IMR-90 (cell line): Measurements from ENCODE around the gene DPP10. TPM values are rescaled to one million over a fixed set of nuclear protein-coding genes. Genes with fewer than 3 reads are reported as not detected.

Experiments used
- ATAC-seq: fragments of 200-7000 bp; cut with Tn5 transposase; 2 replicates; pipeline ENCODE4 v1.9.1; 2020; ENCODE audit warnings: low read depth, mild to moderate bottlenecking, moderate library complexity
- BruUV-seq: library from RNA; stranded (reverse); fragments of 400-500 nt; replicated peaks from 2 replicates; lab custom pipeline; 2021; lab: Mats Ljungman, UMichigan
- CTCF ChIA-PET: fragments of 300-600 bp; formaldehyde crosslinking; extraction: SDS; loops from one replicate; lab custom pipeline; 2021; ENCODE audit warnings: antibody characterized with exemption; lab: Yijun Ruan, JAX
- POLR2A ChIA-PET: fragments of 300-600 bp; sonication (Branson Sonifier 250); formaldehyde crosslinking; loops from one replicate; lab custom pipeline; 2022; ENCODE audit warnings: antibody characterized with exemption; ENCODE audit not compliant: unreplicated experiment; lab: Charles Lee
- DNase-seq: peaks from one replicate; pipeline ENCODE4 v3.0.0; 2013
- H2AFZ ChIP-seq: replicated peaks from 2 replicates; pipeline ENCODE3; 2013; ENCODE audit warnings: low read length, mild to moderate bottlenecking; ENCODE audit not compliant: poor library complexity
- H2AK5ac ChIP-seq: 2 replicates; pipeline ENCODE4 v1.6.1; 2013; ENCODE audit warnings: low read depth, low read length, inconsistent platforms
- H2AK9ac ChIP-seq: replicated peaks from 2 replicates; pipeline ENCODE3; 2013; ENCODE audit warnings: mild to moderate bottlenecking, low read depth, low read length, moderate library complexity; ENCODE audit not compliant: poor library complexity
- H2BK120ac ChIP-seq: 2 replicates; pipeline ENCODE4 v1.6.1; 2013; ENCODE audit warnings: low read depth, low read length, inconsistent platforms
- H2BK15ac ChIP-seq: 3 replicates; pipeline ENCODE4 v1.6.1; 2013; ENCODE audit warnings: low read depth, low read length, inconsistent platforms
- H2BK20ac ChIP-seq: 2 replicates; pipeline ENCODE4 v1.6.1; 2013; ENCODE audit warnings: low read depth, mild to moderate bottlenecking, inconsistent platforms, low read length, moderate library complexity
- H2BK5ac ChIP-seq: 2 replicates; pipeline ENCODE4 v1.6.1; 2013; ENCODE audit warnings: mild to moderate bottlenecking, low read depth, low read length, inconsistent platforms; ENCODE audit not compliant: poor library complexity, severe bottlenecking
- H3K14ac ChIP-seq: replicated peaks from 2 replicates; pipeline ENCODE4 v1.6.1; 2013; ENCODE audit warnings: low read depth, low read length, inconsistent platforms
- H3K18ac ChIP-seq: 2 replicates; pipeline ENCODE4 v1.6.1; 2013; ENCODE audit warnings: low read depth, low read length, control low read depth
- H3K23ac ChIP-seq: 2 replicates; pipeline ENCODE4 v1.6.1; 2013; ENCODE audit warnings: low read depth, low read length, inconsistent platforms
- H3K27ac ChIP-seq: 2 replicates; pipeline ENCODE4 v1.5.1; 2013; ENCODE audit warnings: mild to moderate bottlenecking, control low read depth, low read length; ENCODE audit not compliant: insufficient read depth
- H3K27me3 ChIP-seq: 2 replicates; pipeline ENCODE4 v1.6.1; 2013; ENCODE audit warnings: low read length; ENCODE audit not compliant: control insufficient read depth, insufficient read depth
- H3K36me3 ChIP-seq: 2 replicates; pipeline ENCODE4 v1.6.1; 2013; ENCODE audit warnings: low read length, mixed read lengths; ENCODE audit not compliant: control insufficient read depth, insufficient read depth
- H3K4ac ChIP-seq: 2 replicates; pipeline ENCODE4 v1.6.1; 2013; ENCODE audit warnings: low read depth, low read length, inconsistent platforms
- H3K4me1 ChIP-seq: 2 replicates; pipeline ENCODE4 v1.6.1; 2013; ENCODE audit warnings: low read length, mixed read lengths; ENCODE audit not compliant: control insufficient read depth, insufficient read depth
- H3K4me2 ChIP-seq: 2 replicates; pipeline ENCODE4 v1.6.1; 2013; ENCODE audit warnings: low read depth, mild to moderate bottlenecking, control low read depth, low read length, moderate library complexity
- H3K4me3 ChIP-seq: 2 replicates; pipeline ENCODE4 v1.5.1; 2013; ENCODE audit warnings: low read depth, mild to moderate bottlenecking, control low read depth, low read length, moderate library complexity; ENCODE audit not compliant: insufficient read depth
- H3K56ac ChIP-seq: 2 replicates; pipeline ENCODE4 v1.6.1; 2013; ENCODE audit warnings: low read length, inconsistent platforms; ENCODE audit not compliant: insufficient read depth; ENCODE audit errors: extremely low read depth
- H3K79me1 ChIP-seq, 2 experiments: 2 replicates each; pipeline ENCODE4 v1.6.1; 2013; ENCODE audit warnings: low read length in 2 of 2, inconsistent platforms in 1 of 2, low read depth in 1 of 2
- H3K9ac ChIP-seq: 2 replicates; pipeline ENCODE4 v1.6.1; 2013; ENCODE audit warnings: low read depth, low read length, control low read depth
- H3K9me1 ChIP-seq: 2 replicates; pipeline ENCODE4 v1.6.1; 2013; ENCODE audit warnings: low read length, inconsistent platforms; ENCODE audit not compliant: insufficient read depth
- H3K9me3 ChIP-seq: 2 replicates; pipeline ENCODE4 v1.6.1; 2013; ENCODE audit warnings: low read length; ENCODE audit not compliant: control insufficient read depth, insufficient read depth
- H4K20me1 ChIP-seq: 2 replicates; pipeline ENCODE4 v1.6.1; 2013; ENCODE audit warnings: low read length, inconsistent platforms; ENCODE audit not compliant: insufficient read depth
- H4K5ac ChIP-seq: 2 replicates; pipeline ENCODE4 v1.6.1; 2013; ENCODE audit warnings: mild to moderate bottlenecking, low read depth, low read length, control low read depth
- H4K8ac ChIP-seq, 2 experiments: 2 replicates each; pipeline ENCODE4 v1.6.1; 2013; ENCODE audit warnings: low read depth in 2 of 2, low read length in 2 of 2, control low read depth in 1 of 2, inconsistent platforms in 1 of 2
- H4K91ac ChIP-seq: 2 replicates; pipeline ENCODE4 v1.6.1; 2013; ENCODE audit warnings: low read depth, low read length, inconsistent platforms; ENCODE audit not compliant: insufficient read depth
- BHLHE40 ChIP-seq: fragments of 150-350 bp; IDR thresholded peaks from 2 replicates; pipeline ENCODE4 v1.6.1; 2016; ENCODE audit warnings: mild to moderate bottlenecking, low read depth, low read length
- CEBPB ChIP-seq: IDR thresholded peaks from 2 replicates; pipeline ENCODE4 v1.6.1; 2012; ENCODE audit warnings: low read depth, low read length, improper control_type of control experiment
- CHD1 ChIP-seq: IDR thresholded peaks from 2 replicates; pipeline ENCODE4 v1.6.1; 2012; ENCODE audit warnings: low read depth, low read length, improper control_type of control experiment
- FOS ChIP-seq: fragments of 150-350 bp; IDR thresholded peaks from 2 replicates; pipeline ENCODE4 v1.6.1; 2016; ENCODE audit warnings: low read depth, low read length
- MAFK ChIP-seq: IDR thresholded peaks from 2 replicates; pipeline ENCODE4 v1.6.1; 2012; ENCODE audit warnings: low read depth, low read length, improper control_type of control experiment
- MAZ ChIP-seq: IDR thresholded peaks from 2 replicates; pipeline ENCODE4 v1.6.1; 2012; ENCODE audit warnings: low read depth, mild to moderate bottlenecking, low read length, improper control_type of control experiment, moderate library complexity, borderline replicate concordance
- MXI1 ChIP-seq: IDR thresholded peaks from 2 replicates; pipeline ENCODE4 v1.6.1; 2012; ENCODE audit warnings: low read depth, mild to moderate bottlenecking, low read length, moderate library complexity, borderline replicate concordance
- NFE2L2 ChIP-seq: fragments of 150-350 bp; IDR thresholded peaks from 2 replicates; pipeline ENCODE4 v1.6.1; 2016; ENCODE audit warnings: low read depth, mild to moderate bottlenecking, low read length
- POLR2A ChIP-seq: IDR thresholded peaks from 2 replicates; pipeline ENCODE4 v1.6.1; 2012; ENCODE audit warnings: mild to moderate bottlenecking, low read depth, low read length
- RAD21 ChIP-seq: IDR thresholded peaks from 2 replicates; pipeline ENCODE4 v1.6.1; 2012; ENCODE audit warnings: low read length, improper control_type of control experiment
- RCOR1 ChIP-seq: IDR thresholded peaks from 2 replicates; pipeline ENCODE4 v1.6.1; 2012; ENCODE audit warnings: mild to moderate bottlenecking, low read length, improper control_type of control experiment; ENCODE audit not compliant: insufficient replicate concordance
- RFX5 ChIP-seq: IDR thresholded peaks from 2 replicates; pipeline ENCODE4 v1.8.0; 2012; ENCODE audit warnings: low read depth, mild to moderate bottlenecking, low read length, moderate library complexity
- SMC3 ChIP-seq: fragments of 150-350 bp; IDR thresholded peaks from 2 replicates; pipeline ENCODE4 v1.6.1; 2016; ENCODE audit warnings: low read depth, mild to moderate bottlenecking, antibody characterized with exemption, low read length, moderate library complexity
- WGBS, 2 experiments: methylation state at CpG; one replicate each; pipeline versions ENCODE4 v1.1.5 to v1.1.7; 2013; ENCODE audit warnings: missing lambda C conversion rate in 2 of 2; ENCODE audit not compliant: insufficient read length in 1 of 2; ENCODE audit errors: extremely low coverage in 2 of 2; 5-methylcytosine and 5-hydroxymethylcytosine counted together
- dilution Hi-C: fragments of 300-500 bp; cut with HindIII; formaldehyde crosslinking; loops from one replicate; pipeline ENCODE4 v1.14.3; 2018; ENCODE audit warnings: low sequenced_read_pairs; ENCODE audit not compliant: unreplicated experiment
- in situ Hi-C: fragments of 300-500 bp; cut with MboI; formaldehyde crosslinking; loops from 3 replicates; pipeline ENCODE4 v1.14.3; 2019; ENCODE audit warnings: low sequenced_read_pairs, inconsistent platforms, mixed read lengths
- intact Hi-C: fragments of 100-400 bp; cut with micrococcal nuclease; formaldehyde crosslinking; loops from 2 replicates; pipeline ENCODE4 v1.10.0; 2022
- polyA plus RNA-seq, 3 experiments: library from polyadenylated mRNA; depleted of rRNA; stranded (reverse); fragments of >200 nt; gene quantifications; 2 replicates each; pipeline ENCODE4 v1.2.3, GENCODE V29; 2012; ENCODE audit warnings: low replicate concordance in 1 of 3
- total RNA-seq: library from RNA; depleted of rRNA; stranded (reverse); fragments of >200 nt; gene quantifications from 2 replicates; pipeline ENCODE4 v1.2.3, GENCODE V29; 2012
- TF ChIP-seq, protein P1 (sequence below): conservative IDR thresholded peaks from 2 replicates; pipeline ENCODE4 v1.5.1; 2012; ENCODE audit warnings: mild to moderate bottlenecking, low read depth, low read length, improper control_type of control experiment
- TF ChIP-seq, protein P2 (sequence below): fragments of 150-350 bp; IDR thresholded peaks from 2 replicates; pipeline ENCODE4 v1.6.1; 2017; ENCODE audit warnings: mild to moderate bottlenecking, antibody characterized with exemption, low read length, low read depth
- TF ChIP-seq, protein P3 (sequence below): fragments of 150-350 bp; IDR thresholded peaks from 2 replicates; pipeline ENCODE4 v1.6.1; 2016; ENCODE audit warnings: low read depth, mild to moderate bottlenecking, low read length, moderate library complexity, borderline replicate concordance

Gene DPP10
- total and polyA plus RNA-seq, 2 of the 4 experiments (the other 2 are of a cell fraction) = not detected

DNA sequence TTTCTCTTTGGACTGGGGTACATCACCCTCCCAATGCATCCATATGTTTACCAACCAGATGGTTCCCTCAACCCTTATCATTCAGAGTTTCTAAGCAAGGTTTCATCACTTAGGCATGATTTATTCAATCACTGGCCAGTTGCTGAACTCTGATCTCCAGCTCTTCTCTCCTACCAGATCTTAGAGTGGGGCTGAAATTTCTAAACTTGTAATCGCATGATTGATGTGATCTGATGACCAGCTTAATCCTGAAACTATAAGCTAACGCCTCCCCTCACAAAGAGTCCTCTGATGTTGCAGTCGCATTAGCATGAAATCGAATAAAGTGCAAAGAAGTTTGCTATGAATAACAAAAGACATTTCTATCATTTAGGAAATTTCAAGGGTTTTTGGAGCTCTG lies 1082.0 kb downstream of the DPP10 start:
- Histone ChIP-seq H3K9me1 (no peaks in the 10 kb centered on the region), H3K4me3 (no peak overlapping the region), H3K18ac (no peak overlapping the region), H3K23ac (no peak overlapping the region), H2BK20ac (no peak overlapping the region), H3K56ac (no peak overlapping the region), H3K36me3 (no peaks in the 10 kb centered on the region), H2BK120ac (no peak overlapping the region), H4K91ac (no peak overlapping the region), H3K4ac (no peak overlapping the region), H3K4me1 (no peaks in the 10 kb centered on the region), H2BK15ac (no peak overlapping the region), H3K4me2 (no peak overlapping the region), H4K8ac (no peak overlapping the region), H3K79me1 (no peaks in the 10 kb centered on the region), H3K27me3 (no peaks in the 10 kb centered on the region), H3K14ac (no peak overlapping the region), H2BK5ac (no peak overlapping the region), H2AK5ac (no peak overlapping the region), H2AFZ (no peak overlapping the region), H4K20me1 (no peaks in the 10 kb centered on the region), H3K9me3 (peaks cover 2% of the 10 kb centered on the region; the same call in 1 of the 2 replicates), H3K27ac (no peak overlapping the region), H2AK9ac (no peak overlapping the region), H4K5ac (no peak overlapping the region), H3K9ac (no peak overlapping the region)
- in situ Hi-C loops = no loop called here
- no TSS peak for BruUV-seq
- dilution Hi-C loops = no loop called here
- ChIA-PET CTCF (no interaction called here), POLR2A (no interaction called here)
- no CpG with 5 or more reads among the region's 4 CpGs for whole genome bisulfite sequencing, 2 experiments
- intact Hi-C loops = no loop called here
- no peak for DNase-seq
- no peak for ATAC-seq
- TF ChIP-seq SMC3 = no peak
- TF ChIP-seq RAD21 = no peak
- TF ChIP-seq RCOR1 = no peak
- TF ChIP-seq, protein P1, sequence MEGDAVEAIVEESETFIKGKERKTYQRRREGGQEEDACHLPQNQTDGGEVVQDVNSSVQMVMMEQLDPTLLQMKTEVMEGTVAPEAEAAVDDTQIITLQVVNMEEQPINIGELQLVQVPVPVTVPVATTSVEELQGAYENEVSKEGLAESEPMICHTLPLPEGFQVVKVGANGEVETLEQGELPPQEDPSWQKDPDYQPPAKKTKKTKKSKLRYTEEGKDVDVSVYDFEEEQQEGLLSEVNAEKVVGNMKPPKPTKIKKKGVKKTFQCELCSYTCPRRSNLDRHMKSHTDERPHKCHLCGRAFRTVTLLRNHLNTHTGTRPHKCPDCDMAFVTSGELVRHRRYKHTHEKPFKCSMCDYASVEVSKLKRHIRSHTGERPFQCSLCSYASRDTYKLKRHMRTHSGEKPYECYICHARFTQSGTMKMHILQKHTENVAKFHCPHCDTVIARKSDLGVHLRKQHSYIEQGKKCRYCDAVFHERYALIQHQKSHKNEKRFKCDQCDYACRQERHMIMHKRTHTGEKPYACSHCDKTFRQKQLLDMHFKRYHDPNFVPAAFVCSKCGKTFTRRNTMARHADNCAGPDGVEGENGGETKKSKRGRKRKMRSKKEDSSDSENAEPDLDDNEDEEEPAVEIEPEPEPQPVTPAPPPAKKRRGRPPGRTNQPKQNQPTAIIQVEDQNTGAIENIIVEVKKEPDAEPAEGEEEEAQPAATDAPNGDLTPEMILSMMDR = no peak
- no peak for TF ChIP-seq CHD1
- TF ChIP-seq FOS = no peak
- TF ChIP-seq MAFK = no peak
- TF ChIP-seq, protein P2, sequence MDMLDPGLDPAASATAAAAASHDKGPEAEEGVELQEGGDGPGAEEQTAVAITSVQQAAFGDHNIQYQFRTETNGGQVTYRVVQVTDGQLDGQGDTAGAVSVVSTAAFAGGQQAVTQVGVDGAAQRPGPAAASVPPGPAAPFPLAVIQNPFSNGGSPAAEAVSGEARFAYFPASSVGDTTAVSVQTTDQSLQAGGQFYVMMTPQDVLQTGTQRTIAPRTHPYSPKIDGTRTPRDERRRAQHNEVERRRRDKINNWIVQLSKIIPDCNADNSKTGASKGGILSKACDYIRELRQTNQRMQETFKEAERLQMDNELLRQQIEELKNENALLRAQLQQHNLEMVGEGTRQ = no peak
- no peak for TF ChIP-seq MAZ
- TF ChIP-seq MXI1 = no peak
- TF ChIP-seq NFE2L2 = no peak
- TF ChIP-seq RFX5 = no peak
- TF ChIP-seq POLR2A = no peak
- no peak for TF ChIP-seq BHLHE40
- no peak for TF ChIP-seq CEBPB
- TF ChIP-seq, protein P3, sequence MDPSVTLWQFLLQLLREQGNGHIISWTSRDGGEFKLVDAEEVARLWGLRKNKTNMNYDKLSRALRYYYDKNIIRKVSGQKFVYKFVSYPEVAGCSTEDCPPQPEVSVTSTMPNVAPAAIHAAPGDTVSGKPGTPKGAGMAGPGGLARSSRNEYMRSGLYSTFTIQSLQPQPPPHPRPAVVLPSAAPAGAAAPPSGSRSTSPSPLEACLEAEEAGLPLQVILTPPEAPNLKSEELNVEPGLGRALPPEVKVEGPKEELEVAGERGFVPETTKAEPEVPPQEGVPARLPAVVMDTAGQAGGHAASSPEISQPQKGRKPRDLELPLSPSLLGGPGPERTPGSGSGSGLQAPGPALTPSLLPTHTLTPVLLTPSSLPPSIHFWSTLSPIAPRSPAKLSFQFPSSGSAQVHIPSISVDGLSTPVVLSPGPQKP = no peak
